Keratinocyte (primary cell): ENCODE data around the gene SLC39A10.

Experiments
- EZH2 ChIP-seq: IDR thresholded peaks from one replicate; pipeline ENCODE4 v1.6.1; 2012; ENCODE audit warnings: inconsistent platforms, mild to moderate bottlenecking, low read length, moderate library complexity
- TF ChIP-seq, protein P1 (sequence below), 3 experiments: IDR thresholded peaks in 1 of 3; conservative IDR thresholded peaks in 1 of 3; optimal IDR thresholded peaks in 1 of 3; 2 replicates in 2 of 3; 3 replicates in 1 of 3; pipeline versions ENCODE3 to v1.5.1; 2011; ENCODE audit warnings: low read length in 3 of 3, mild to moderate bottlenecking in 3 of 3, moderate library complexity in 2 of 3, control low read depth in 1 of 3, inconsistent platforms in 1 of 3; ENCODE audit not compliant: insufficient read depth in 2 of 3; ENCODE audit errors: extremely low read depth in 1 of 3

- TF ChIP-seq EZH2 = no peak
- TF ChIP-seq, protein P1, sequence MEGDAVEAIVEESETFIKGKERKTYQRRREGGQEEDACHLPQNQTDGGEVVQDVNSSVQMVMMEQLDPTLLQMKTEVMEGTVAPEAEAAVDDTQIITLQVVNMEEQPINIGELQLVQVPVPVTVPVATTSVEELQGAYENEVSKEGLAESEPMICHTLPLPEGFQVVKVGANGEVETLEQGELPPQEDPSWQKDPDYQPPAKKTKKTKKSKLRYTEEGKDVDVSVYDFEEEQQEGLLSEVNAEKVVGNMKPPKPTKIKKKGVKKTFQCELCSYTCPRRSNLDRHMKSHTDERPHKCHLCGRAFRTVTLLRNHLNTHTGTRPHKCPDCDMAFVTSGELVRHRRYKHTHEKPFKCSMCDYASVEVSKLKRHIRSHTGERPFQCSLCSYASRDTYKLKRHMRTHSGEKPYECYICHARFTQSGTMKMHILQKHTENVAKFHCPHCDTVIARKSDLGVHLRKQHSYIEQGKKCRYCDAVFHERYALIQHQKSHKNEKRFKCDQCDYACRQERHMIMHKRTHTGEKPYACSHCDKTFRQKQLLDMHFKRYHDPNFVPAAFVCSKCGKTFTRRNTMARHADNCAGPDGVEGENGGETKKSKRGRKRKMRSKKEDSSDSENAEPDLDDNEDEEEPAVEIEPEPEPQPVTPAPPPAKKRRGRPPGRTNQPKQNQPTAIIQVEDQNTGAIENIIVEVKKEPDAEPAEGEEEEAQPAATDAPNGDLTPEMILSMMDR (optimal IDR thresholded peaks at IDR 0.05 in 1 of 3, IDR thresholded peaks at IDR 0.05 in 1 of 3, conservative IDR thresholded peaks at IDR 0.05 in 1 of 3; ENCODE audit: extremely low read depth in 1 of 3, insufficient read depth in 2 of 3, low read length in 3 of 3) = no peak
Measured at GRCh38 chr2:195695002-195695631, 38.1 kb downstream of the SLC39A10 start.
